ENCODE results near the gene ZNF217.
"Not testable (repeated sequence)": the region's sequence is repeated elsewhere in the genome, so short reads cannot be mapped to it uniquely, and the experiment has no call there.

ZNF217 gene

GRCh38 chr20:53608071-53608455 is 14.4 kb upstream of the ZNF217 start:
- TF ChIP-seq, protein P1, sequence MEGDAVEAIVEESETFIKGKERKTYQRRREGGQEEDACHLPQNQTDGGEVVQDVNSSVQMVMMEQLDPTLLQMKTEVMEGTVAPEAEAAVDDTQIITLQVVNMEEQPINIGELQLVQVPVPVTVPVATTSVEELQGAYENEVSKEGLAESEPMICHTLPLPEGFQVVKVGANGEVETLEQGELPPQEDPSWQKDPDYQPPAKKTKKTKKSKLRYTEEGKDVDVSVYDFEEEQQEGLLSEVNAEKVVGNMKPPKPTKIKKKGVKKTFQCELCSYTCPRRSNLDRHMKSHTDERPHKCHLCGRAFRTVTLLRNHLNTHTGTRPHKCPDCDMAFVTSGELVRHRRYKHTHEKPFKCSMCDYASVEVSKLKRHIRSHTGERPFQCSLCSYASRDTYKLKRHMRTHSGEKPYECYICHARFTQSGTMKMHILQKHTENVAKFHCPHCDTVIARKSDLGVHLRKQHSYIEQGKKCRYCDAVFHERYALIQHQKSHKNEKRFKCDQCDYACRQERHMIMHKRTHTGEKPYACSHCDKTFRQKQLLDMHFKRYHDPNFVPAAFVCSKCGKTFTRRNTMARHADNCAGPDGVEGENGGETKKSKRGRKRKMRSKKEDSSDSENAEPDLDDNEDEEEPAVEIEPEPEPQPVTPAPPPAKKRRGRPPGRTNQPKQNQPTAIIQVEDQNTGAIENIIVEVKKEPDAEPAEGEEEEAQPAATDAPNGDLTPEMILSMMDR (IDR thresholded peaks at IDR 0.05; ENCODE audit: low read depth, low read length, missing control alignments): no peak
- H3K4me3 ChIP-seq (ENCODE audit: low read depth, low read length): no peak overlapping the region

DNA sequence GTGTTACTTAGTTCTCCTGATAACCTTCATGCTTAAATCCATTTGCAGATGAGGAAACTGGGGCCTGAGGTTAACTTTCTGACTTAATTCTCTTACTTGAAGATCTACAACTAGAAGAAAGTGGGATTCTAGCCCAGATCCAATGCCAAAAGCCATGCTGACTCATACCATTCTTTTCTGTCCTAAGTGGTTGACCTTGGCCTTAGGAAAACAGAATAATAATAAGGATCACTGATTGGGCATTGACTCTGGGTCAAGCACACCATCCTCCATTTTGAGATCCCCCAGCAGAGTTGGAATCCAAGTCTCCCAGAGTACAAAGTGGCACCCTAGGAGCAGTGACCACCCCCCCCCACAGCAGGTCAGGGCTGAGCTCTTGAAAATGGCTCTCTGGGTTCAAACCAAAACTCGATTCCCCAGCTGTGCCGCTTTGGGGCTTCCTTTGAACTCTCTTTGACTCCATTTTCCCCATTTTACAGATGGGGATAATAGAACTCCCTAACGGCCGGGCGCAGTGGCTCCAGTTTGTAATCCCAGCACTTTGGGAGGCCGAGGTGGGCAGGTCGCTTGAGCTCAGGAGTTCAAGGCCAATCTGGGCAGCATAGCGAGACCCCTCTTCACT is 12.8 kb upstream of the ZNF217 start:
- no peak overlapping the region for H3K4me3 ChIP-seq (ENCODE audit: low read depth, low read length)
- in situ Hi-C loops (cut with HindIII; ENCODE audit: low sequenced_read_pairs): no loop called here
- DNase-seq (ENCODE audit: low read depth): peak; percentile 79
- TF ChIP-seq, protein P1 (IDR thresholded peaks at IDR 0.05; ENCODE audit: low read depth, low read length, missing control alignments): no peak

More at GRCh38 chr20:53608071-53608455, 14.4 kb upstream of the ZNF217 start:
- in situ Hi-C loops (cut with HindIII; ENCODE audit: low sequenced_read_pairs): no loop called here
- no peak for DNase-seq (ENCODE audit: low read depth)

DNA sequence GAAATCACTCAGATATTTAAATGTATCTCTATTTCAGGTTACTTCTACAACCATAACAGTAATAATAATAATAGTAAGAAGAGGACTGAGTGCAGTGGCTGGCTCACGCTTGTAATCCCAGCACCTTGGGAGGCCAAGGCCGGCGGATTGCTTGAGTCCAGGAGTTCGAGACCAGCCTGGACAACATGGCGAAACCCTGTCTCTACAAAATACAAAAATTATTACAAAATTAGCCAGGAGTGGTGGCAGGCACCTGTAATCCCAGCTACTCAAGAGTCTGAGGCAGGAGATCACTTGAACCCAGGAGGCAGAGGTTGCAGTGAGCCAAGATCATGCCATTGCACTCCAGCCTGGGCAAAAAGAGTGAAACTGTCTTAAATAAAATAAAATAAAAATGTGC is 11.8 kb upstream of the ZNF217 start:
- in situ Hi-C loops (cut with HindIII; ENCODE audit: low sequenced_read_pairs); H3K4me3 ChIP-seq (ENCODE audit: low read depth, low read length); DNase-seq (ENCODE audit: low read depth): not testable (repeated sequence)

DNA sequence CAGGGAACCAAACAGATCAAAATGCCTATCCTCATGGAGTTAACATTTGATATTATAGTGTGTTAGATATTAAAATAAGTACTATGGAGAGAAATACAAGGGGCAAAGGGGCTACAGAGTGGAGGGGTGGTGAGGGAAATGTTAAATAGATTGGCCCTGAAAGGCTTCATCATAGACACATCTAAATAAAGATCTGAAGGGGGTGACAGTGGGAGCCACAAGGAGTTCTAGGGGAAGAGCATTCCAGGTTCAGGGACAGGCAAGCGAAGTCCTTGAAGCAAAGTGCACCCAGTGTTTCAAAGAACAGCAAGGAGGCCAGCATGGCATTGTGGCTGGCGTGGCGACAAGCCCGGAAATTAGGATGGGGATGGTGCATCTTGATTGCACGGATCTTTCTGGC is 11.2 kb upstream of the ZNF217 start:
- in situ Hi-C loops (cut with HindIII; ENCODE audit: low sequenced_read_pairs); DNase-seq (ENCODE audit: low read depth); H3K4me3 ChIP-seq (ENCODE audit: low read depth, low read length): not testable (repeated sequence)

GRCh38 chr20:53602661-53603060 is 9.0 kb upstream of the ZNF217 start:
- in situ Hi-C loops (cut with HindIII; ENCODE audit: low sequenced_read_pairs): no loop called here
- TF ChIP-seq, protein P1 (IDR thresholded peaks at IDR 0.05; ENCODE audit: low read depth, low read length, missing control alignments): no peak
- no peak overlapping the region for H3K4me3 ChIP-seq (ENCODE audit: low read depth, low read length)
- no peak for DNase-seq (ENCODE audit: low read depth)

- in situ Hi-C loops (cut with HindIII; ENCODE audit: low sequenced_read_pairs): loop anchor here (5.0 to 25.0 kb wide), 2 partner anchors 77 to 337 kb away; no protein-coding TSS in a partner anchor
- no peak for DNase-seq (ENCODE audit: low read depth)
- TF ChIP-seq, protein P1 (IDR thresholded peaks at IDR 0.05; ENCODE audit: low read depth, low read length, missing control alignments): no peak
- H3K4me3 ChIP-seq (ENCODE audit: low read depth, low read length): no peak overlapping the region
Observed at GRCh38 chr20:53599910-53600632, 6.4 kb upstream of the ZNF217 start.

DNA sequence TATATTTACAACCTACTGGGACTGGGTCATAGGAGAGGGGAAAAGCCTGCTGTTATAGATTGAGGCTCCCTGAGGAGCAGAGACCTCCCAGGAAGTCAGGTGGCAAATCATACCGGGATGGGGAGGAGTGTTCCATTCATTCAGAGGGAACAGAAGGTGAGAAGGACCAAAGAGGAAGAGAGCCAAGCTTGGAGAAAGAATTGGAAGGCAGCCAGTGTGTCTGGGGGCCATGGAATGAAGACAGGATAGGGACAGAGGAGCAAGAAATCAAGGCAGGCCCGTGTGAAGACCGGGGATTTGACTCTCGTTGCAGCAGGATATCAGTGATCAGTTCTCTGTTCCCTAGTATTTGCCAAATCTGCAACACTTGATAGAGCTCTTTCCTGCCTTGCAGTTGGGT is 5.7 kb upstream of the ZNF217 start:
- in situ Hi-C loops (cut with HindIII; ENCODE audit: low sequenced_read_pairs): loop anchor here (5.0 to 25.0 kb wide), 2 partner anchors 78 to 338 kb away; no protein-coding TSS in a partner anchor
- TF ChIP-seq, protein P1 (IDR thresholded peaks at IDR 0.05; ENCODE audit: low read depth, low read length, missing control alignments): no peak
- DNase-seq (ENCODE audit: low read depth): no peak
- H3K4me3 ChIP-seq (ENCODE audit: low read depth, low read length): no peak overlapping the region
